Large intestine (tissue), 3 donors: ENCODE results near the gene TRPC6. TPM values are rescaled to one million over a fixed set of nuclear protein-coding genes. Genes with fewer than 3 reads are reported as not detected.

Experiments
- DNase-seq, 2 donors: peaks; one replicate each; pipeline versions ENCODE4 v3.0.0 to v3.0.0-alpha.2; 2013
- H3K27ac ChIP-seq: one replicate; pipeline ENCODE4 v1.5.1; 2013; ENCODE audit warnings: low read length
- H3K27me3 ChIP-seq: 2 replicates; pipeline ENCODE4 v1.6.1; 2013; ENCODE audit warnings: low read length; ENCODE audit not compliant: control insufficient read depth, insufficient read depth
- H3K36me3 ChIP-seq: 2 replicates; pipeline ENCODE4 v1.6.1; 2013; ENCODE audit warnings: low read length; ENCODE audit not compliant: control insufficient read depth, insufficient read depth
- H3K4me1 ChIP-seq: one replicate; pipeline ENCODE4 v1.6.1; 2013; ENCODE audit warnings: low read length; ENCODE audit not compliant: control insufficient read depth, insufficient read depth
- H3K4me3 ChIP-seq: one replicate; pipeline ENCODE4 v1.5.1; 2013; ENCODE audit warnings: low read length
- H3K9me3 ChIP-seq: one replicate; pipeline ENCODE4 v1.6.1; 2013; ENCODE audit warnings: mild to moderate bottlenecking, low read depth, low read length, moderate library complexity; ENCODE audit not compliant: control insufficient read depth
- WGBS: methylation state at CpG from one replicate; pipeline ENCODE4 v1.1.5; 2013; ENCODE audit warnings: low lambda C conversion rate; ENCODE audit not compliant: insufficient coverage; 5-methylcytosine and 5-hydroxymethylcytosine counted together
- polyA plus RNA-seq: library from polyadenylated mRNA; unstranded; fragments of 120-200 nt; gene quantifications from one replicate; pipeline ENCODE4 v1.2.1, GENCODE V29; 2013

Gene TRPC6
- polyA plus RNA-seq, 1 donor, result 4.2 TPM

DNA sequence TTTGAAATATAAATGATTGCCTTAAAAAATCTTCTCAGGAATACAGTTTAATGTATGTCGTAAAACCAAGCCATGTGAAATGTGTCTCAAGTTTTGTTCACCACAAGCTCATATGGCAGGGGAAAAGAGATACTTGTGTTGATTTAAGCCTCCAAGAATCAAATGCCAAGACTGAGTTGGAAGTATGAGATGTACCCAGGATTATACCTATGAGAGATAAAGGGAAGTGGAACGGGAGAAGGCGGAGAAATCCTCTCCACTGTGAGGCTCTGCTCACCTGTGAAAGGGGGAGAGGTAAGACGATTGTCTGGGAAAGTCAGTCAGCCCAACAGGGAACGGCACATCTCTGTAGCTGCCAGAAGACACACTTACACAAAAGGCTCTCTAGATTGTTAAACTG, 124.8 kb downstream of the TRPC6 start:
- Histone ChIP-seq H3K27ac (no peak overlapping the region), H3K4me3 (no peak overlapping the region), H3K27me3 (no peaks in the 10 kb centered on the region), H3K4me1 (no peaks in the 10 kb centered on the region), H3K36me3 (no peaks in the 10 kb centered on the region), H3K9me3 (no peaks in the 10 kb centered on the region)
- WGBS, result 93% methylated on average over 2 of the region's 5 CpGs
- no peak for DNase-seq

- no CpG with 5 or more reads among the region's 3 CpGs for WGBS
- DNase-seq, result no peak
- Histone ChIP-seq H3K27ac (no peak overlapping the region), H3K4me3 (no peak overlapping the region), H3K9me3 (no peaks in the 10 kb centered on the region), H3K27me3 (no peaks in the 10 kb centered on the region), H3K4me1 (no peaks in the 10 kb centered on the region), H3K36me3 (no peaks in the 10 kb centered on the region)
Measured at GRCh38 chr11:101458161-101458560, 125.6 kb downstream of the TRPC6 start.

GRCh38 chr11:101456812-101457211, 127.0 kb downstream of the TRPC6 start:
- WGBS, result 22% methylated on average over 1 of the region's 1 CpG

GRCh38 chr11:101453682-101454081, 130.1 kb downstream of the TRPC6 start:
- no peaks in the 10 kb centered on the region for H3K27me3 ChIP-seq
- DNase-seq, result no peak
- no peaks in the 10 kb centered on the region for H3K4me1 ChIP-seq
- no peak overlapping the region for H3K27ac ChIP-seq
- no CpG with 5 or more reads among the region's 2 CpGs for WGBS
- H3K4me3 ChIP-seq, result no peak overlapping the region
- no peaks in the 10 kb centered on the region for H3K36me3 ChIP-seq
- H3K9me3 ChIP-seq, result no peaks in the 10 kb centered on the region

More at GRCh38 chr11:101456812-101457211, 127.0 kb downstream of the TRPC6 start:
- H3K27me3 ChIP-seq, result no peaks in the 10 kb centered on the region
- H3K9me3 ChIP-seq, result no peaks in the 10 kb centered on the region
- no peak overlapping the region for H3K27ac ChIP-seq
- H3K4me3 ChIP-seq, result no peak overlapping the region
- H3K4me1 ChIP-seq, result no peaks in the 10 kb centered on the region
- no peak for DNase-seq
- H3K36me3 ChIP-seq, result no peaks in the 10 kb centered on the region

GRCh38 chr11:101448881-101449442, 134.8 kb downstream of the TRPC6 start:
- no peak for DNase-seq
- Histone ChIP-seq H3K27ac (no peak overlapping the region), H3K4me3 (no peak overlapping the region), H3K9me3 (no peaks in the 10 kb centered on the region), H3K36me3 (no peaks in the 10 kb centered on the region), H3K27me3 (no peaks in the 10 kb centered on the region), H3K4me1 (no peaks in the 10 kb centered on the region)
- no CpG with 5 or more reads among the region's 5 CpGs for WGBS

DNA sequence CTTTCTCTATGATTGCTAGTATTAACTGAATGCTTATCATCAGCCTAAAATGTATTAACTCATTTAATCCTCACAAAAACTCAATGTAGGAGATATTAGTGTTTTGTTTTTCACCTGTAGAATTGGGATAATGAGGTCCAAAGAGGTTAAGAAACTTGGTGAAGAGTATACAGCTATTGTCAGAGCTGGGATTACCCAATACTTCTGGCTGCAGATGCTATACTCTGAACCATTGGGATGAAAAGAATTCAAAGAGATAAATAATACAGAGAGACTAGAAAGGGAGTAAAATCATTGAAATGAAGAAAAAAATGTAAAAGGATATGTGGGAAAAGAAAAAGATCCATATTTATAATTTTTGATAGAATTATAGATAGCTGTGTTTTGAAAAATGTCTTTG, 137.1 kb downstream of the TRPC6 start:
- H3K4me1 ChIP-seq, result no peaks in the 10 kb centered on the region
- no peak overlapping the region for H3K27ac ChIP-seq
- DNase-seq, result no peak
- no peaks in the 10 kb centered on the region for H3K36me3 ChIP-seq
- no peaks in the 10 kb centered on the region for H3K9me3 ChIP-seq
- no peak overlapping the region for H3K4me3 ChIP-seq
- H3K27me3 ChIP-seq, result no peaks in the 10 kb centered on the region

- no peak for DNase-seq
- H3K27me3 ChIP-seq, result no peaks in the 10 kb centered on the region
- no peak overlapping the region for H3K27ac ChIP-seq
- no peaks in the 10 kb centered on the region for H3K4me1 ChIP-seq
- no peaks in the 10 kb centered on the region for H3K9me3 ChIP-seq
- H3K4me3 ChIP-seq, result no peak overlapping the region
- WGBS, result no CpG with 5 or more reads among the region's 1 CpG
- no peaks in the 10 kb centered on the region for H3K36me3 ChIP-seq
Measured at GRCh38 chr11:101446238-101446637, 137.6 kb downstream of the TRPC6 start.

DNA sequence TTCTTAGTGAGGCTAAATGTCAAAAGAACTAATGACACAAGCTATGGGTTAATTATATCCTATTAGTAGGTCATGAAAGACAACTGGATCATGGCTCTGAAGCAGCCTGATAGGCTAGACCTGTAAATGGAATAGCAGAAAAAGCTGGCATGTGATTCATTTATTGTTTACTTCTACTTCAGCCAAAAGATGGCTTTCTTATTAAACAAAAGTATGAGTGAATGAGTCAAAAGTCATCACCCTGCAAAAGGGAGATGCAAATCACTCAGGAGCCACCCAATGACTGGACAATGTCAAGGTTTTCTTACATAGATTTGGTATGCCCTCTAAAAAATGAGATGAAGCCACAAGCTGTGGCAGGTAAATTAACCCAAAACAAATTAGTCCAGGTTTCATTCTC, 138.0 kb downstream of the TRPC6 start:
- H3K4me1 ChIP-seq, result no peaks in the 10 kb centered on the region
- no peak overlapping the region for H3K27ac ChIP-seq
- DNase-seq, result no peak
- no peaks in the 10 kb centered on the region for H3K27me3 ChIP-seq
- no peaks in the 10 kb centered on the region for H3K9me3 ChIP-seq
- H3K36me3 ChIP-seq, result no peaks in the 10 kb centered on the region
- H3K4me3 ChIP-seq, result no peak overlapping the region

DNA sequence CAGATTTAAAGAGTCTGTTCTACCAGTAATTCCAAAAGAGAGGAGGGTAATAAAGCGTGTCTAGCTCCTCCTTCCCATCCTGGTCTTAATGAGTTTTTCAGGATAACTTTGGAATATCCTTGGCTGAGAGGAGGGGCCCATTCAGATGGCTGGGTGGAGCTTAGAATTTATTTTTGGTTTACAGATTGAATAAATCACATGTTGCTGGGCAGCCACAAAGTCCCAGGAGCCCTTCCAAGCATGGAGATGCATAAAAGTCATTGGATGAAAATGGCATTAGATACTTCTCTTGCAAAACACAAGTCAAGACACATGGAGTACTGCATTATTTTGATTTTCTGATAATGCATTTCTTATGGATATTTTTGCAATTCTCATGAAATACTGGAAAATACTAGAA, 139.0 kb downstream of the TRPC6 start:
- Histone ChIP-seq H3K36me3 (no peaks in the 10 kb centered on the region), H3K4me3 (no peak overlapping the region), H3K9me3 (no peaks in the 10 kb centered on the region), H3K27ac (no peak overlapping the region), H3K4me1 (no peaks in the 10 kb centered on the region), H3K27me3 (no peaks in the 10 kb centered on the region)
- DNase-seq, result no peak
- WGBS, result no CpG with 5 or more reads among the region's 1 CpG

DNA sequence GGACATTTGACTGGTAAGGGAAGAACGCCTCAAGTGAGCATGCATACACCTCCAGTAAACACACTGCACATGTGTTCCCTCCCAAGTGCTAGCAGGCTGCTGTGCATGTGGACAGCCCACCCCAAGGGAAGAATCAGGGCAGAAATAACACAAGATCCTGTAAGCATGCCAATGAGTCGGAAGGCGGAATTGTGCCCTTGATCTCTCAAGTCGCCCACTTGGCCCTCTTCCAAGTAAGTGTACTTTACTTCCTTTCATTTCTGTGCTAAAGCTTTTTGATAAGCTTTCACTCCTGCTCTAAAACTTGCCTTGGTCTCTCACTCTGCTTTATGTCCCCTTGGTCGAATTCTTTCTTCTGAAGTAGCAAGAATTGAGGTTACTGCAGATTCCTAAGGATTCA, 139.6 kb downstream of the TRPC6 start:
- Histone ChIP-seq H3K36me3 (no peaks in the 10 kb centered on the region), H3K27ac (no peak overlapping the region), H3K27me3 (no peaks in the 10 kb centered on the region), H3K4me3 (no peak overlapping the region), H3K9me3 (no peaks in the 10 kb centered on the region), H3K4me1 (no peaks in the 10 kb centered on the region)
- WGBS, result no CpG with 5 or more reads among the region's 5 CpGs
- peak; percentile 31 to 63 for DNase-seq

DNA sequence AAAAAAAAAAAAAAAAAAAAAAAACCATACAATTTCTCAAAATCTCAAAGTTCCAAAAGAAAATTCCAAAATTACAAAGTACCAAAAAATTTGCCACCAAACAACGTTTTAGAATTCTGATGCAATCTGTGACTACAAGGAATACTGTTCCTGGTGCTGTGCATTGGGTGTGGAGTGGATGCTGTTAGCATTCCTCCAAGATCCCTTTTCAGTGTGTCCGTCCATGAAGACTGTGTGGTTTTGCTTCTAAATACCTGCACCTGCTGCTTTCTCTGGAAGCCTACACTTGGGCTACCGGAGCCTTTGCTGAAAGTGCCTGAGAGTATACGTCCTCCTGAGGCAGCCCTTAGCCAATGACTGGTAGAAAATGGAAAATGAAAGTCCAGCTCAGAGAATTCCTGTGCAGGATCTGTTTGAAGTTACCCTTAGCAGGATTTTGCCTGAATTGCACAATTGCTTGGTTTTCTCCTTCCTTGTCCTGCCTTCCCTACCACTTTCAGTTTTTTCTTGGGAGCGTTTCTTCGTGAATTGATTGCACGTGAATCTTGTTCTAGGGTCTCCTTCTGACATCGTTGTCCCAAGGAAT, 140.8 kb downstream of the TRPC6 start:
- no peaks in the 10 kb centered on the region for H3K36me3 ChIP-seq
- no peak overlapping the region for H3K27ac ChIP-seq
- H3K27me3 ChIP-seq, result no peaks in the 10 kb centered on the region
- no peaks in the 10 kb centered on the region for H3K4me1 ChIP-seq
- H3K4me3 ChIP-seq, result no peak overlapping the region
- DNase-seq, result no peak
- 100% methylated on average over 2 of the region's 8 CpGs for WGBS
- H3K9me3 ChIP-seq, result no peaks in the 10 kb centered on the region
